ENCODE data around the gene SH3RF3. TPM values are rescaled to one million over a fixed set of nuclear protein-coding genes. Genes with fewer than 3 reads are reported as not detected.

The SH3RF3 gene
- total RNA-seq, 1 donor from 2014 or later = 7.3 TPM

DNA sequence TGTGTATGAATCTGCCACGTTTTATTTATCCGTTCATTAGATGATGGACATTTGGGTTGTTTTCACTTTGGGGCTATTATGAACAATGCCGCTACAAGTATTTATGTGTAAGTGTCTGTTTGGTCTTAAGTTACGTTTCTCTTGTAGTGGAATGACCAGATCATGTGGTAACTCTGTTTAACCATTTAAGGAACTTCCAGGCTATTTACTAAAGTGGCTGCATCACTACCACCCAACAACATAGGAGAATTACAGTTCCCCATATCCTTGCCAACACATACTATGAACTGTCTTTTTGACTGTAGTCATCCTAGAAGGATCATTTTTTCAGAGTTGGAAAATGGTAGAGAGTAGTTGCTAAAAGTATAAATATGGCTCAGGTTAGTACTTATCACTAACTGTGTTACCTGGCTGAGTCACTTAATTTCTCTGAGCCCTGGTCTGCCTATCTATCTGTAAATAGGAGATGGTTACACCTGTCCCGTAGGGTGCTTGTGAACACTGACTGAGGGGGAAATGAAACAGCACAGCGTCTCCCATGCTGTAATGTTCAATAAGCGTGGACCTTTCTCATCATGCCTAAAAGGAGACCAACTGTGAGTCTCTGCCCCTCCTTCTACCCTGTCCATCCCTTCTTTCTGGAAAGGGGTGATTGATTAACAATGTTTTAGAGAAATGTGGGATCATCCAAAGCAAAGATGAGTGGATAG, 103.1 kb downstream of the SH3RF3 start:
- peaks cover 5% of the 10 kb centered on the region for H3K4me1 Mint-ChIP-seq (ENCODE audit: low read depth, unreplicated experiment)
- DNase-seq (ENCODE audit: low read depth) (no peak), FAIRE-seq (no peak)
- no peak overlapping the region for H3K4me3 Mint-ChIP-seq (ENCODE audit: unreplicated experiment)
- no peak overlapping the region for H3K4me2 ChIP-seq (ENCODE audit: low read length)
- H3K9me3 ChIP-seq (ENCODE audit: insufficient read depth, low read depth, low read length) = no peaks in the 10 kb centered on the region
- H4K20me1 ChIP-seq (ENCODE audit: insufficient read depth, low read length) = peaks cover 55% of the 10 kb centered on the region
- peaks cover 7% of the 10 kb centered on the region for H3K36me3 Mint-ChIP-seq (ENCODE audit: low read depth, unreplicated experiment)
- H3K9ac ChIP-seq (ENCODE audit: low read length) = no peak overlapping the region
- TF ChIP-seq, protein P1, sequence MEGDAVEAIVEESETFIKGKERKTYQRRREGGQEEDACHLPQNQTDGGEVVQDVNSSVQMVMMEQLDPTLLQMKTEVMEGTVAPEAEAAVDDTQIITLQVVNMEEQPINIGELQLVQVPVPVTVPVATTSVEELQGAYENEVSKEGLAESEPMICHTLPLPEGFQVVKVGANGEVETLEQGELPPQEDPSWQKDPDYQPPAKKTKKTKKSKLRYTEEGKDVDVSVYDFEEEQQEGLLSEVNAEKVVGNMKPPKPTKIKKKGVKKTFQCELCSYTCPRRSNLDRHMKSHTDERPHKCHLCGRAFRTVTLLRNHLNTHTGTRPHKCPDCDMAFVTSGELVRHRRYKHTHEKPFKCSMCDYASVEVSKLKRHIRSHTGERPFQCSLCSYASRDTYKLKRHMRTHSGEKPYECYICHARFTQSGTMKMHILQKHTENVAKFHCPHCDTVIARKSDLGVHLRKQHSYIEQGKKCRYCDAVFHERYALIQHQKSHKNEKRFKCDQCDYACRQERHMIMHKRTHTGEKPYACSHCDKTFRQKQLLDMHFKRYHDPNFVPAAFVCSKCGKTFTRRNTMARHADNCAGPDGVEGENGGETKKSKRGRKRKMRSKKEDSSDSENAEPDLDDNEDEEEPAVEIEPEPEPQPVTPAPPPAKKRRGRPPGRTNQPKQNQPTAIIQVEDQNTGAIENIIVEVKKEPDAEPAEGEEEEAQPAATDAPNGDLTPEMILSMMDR (IDR thresholded peaks at IDR 0.05; ENCODE audit: insufficient read depth, low read depth, low read length) = no peak
- peaks cover 10% of the 10 kb centered on the region for H3K79me2 ChIP-seq (ENCODE audit: insufficient read depth, low read length)
- peaks cover 6% of the 10 kb centered on the region for H3K4me1 ChIP-seq (ENCODE audit: insufficient read depth, low read length)
- H3K9me3 Mint-ChIP-seq (ENCODE audit: unreplicated experiment) = peaks cover 10% of the 10 kb centered on the region
- H3K4me3 ChIP-seq (ENCODE audit: insufficient read depth, low read depth, low read length) = no peak overlapping the region
- H2AFZ ChIP-seq (ENCODE audit: low read depth, low read length) = no peak overlapping the region
- no peak overlapping the region for H3K27ac Mint-ChIP-seq (ENCODE audit: unreplicated experiment)
- H3K27ac ChIP-seq (ENCODE audit: low read depth, low read length) = no peak overlapping the region
- no peaks in the 10 kb centered on the region for H3K36me3 ChIP-seq (ENCODE audit: insufficient read depth, low read length)
- peaks cover 6% of the 10 kb centered on the region for H3K27me3 ChIP-seq (ENCODE audit: insufficient read depth, low read length)
- H3K27me3 Mint-ChIP-seq (ENCODE audit: low read depth, unreplicated experiment) = peaks cover 30% of the 10 kb centered on the region

DNA sequence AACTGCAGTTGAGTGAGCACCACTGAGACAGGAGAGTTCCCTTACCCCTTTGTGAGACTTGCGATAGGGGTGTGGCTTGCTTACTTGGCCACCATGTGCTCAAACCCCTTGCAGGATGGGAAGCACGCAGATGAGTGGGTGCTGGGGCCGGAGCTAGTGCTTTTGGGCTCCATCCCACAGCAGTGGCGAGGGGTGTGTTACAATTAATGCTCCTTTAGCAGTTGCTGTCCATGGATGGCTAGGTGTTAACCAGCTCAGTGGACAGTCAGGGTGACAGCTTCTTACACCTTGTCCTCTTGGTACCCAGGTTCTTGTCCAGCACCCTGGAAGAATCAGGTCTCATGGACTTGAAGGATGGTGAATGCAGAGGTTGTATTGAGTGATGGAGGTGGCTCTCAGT, 103.9 kb downstream of the SH3RF3 start:
- DNase-seq (ENCODE audit: low read depth) = no peak
- Mint-ChIP-seq H3K27ac (ENCODE audit: unreplicated experiment) (no peak overlapping the region), H3K4me1 (ENCODE audit: low read depth, unreplicated experiment) (peaks cover 5% of the 10 kb centered on the region), H3K4me3 (ENCODE audit: unreplicated experiment) (no peak overlapping the region), H3K36me3 (ENCODE audit: low read depth, unreplicated experiment) (peaks cover 5% of the 10 kb centered on the region), H3K9me3 (ENCODE audit: unreplicated experiment) (peaks cover 7% of the 10 kb centered on the region), H3K27me3 (ENCODE audit: low read depth, unreplicated experiment) (peaks cover 23% of the 10 kb centered on the region)
- H3K4me3 ChIP-seq (ENCODE audit: insufficient read depth, low read depth, low read length) = no peak overlapping the region
- TF ChIP-seq, protein P1 (IDR thresholded peaks at IDR 0.05; ENCODE audit: insufficient read depth, low read depth, low read length) = no peak
- no peak for TF ChIP-seq EZH2 (IDR thresholded peaks at IDR 0.05; ENCODE audit: insufficient read depth, low read length)
- peaks cover 48% of the 10 kb centered on the region for H4K20me1 ChIP-seq (ENCODE audit: insufficient read depth, low read length)
- peaks cover 6% of the 10 kb centered on the region for H3K27me3 ChIP-seq (ENCODE audit: insufficient read depth, low read length)
- peaks cover 6% of the 10 kb centered on the region for H3K4me1 ChIP-seq (ENCODE audit: insufficient read depth, low read length)
- no peak for FAIRE-seq
- no peak overlapping the region for H2AFZ ChIP-seq (ENCODE audit: low read depth, low read length)
- H3K9ac ChIP-seq (ENCODE audit: low read length) = no peak overlapping the region
- H3K9me3 ChIP-seq (ENCODE audit: insufficient read depth, low read depth, low read length) = no peaks in the 10 kb centered on the region
- H3K4me2 ChIP-seq (ENCODE audit: low read length) = no peak overlapping the region
- H3K36me3 ChIP-seq (ENCODE audit: insufficient read depth, low read length) = no peaks in the 10 kb centered on the region
- no peak overlapping the region for H3K27ac ChIP-seq (ENCODE audit: low read depth, low read length)
- peaks cover 8% of the 10 kb centered on the region for H3K79me2 ChIP-seq (ENCODE audit: insufficient read depth, low read length)

DNA sequence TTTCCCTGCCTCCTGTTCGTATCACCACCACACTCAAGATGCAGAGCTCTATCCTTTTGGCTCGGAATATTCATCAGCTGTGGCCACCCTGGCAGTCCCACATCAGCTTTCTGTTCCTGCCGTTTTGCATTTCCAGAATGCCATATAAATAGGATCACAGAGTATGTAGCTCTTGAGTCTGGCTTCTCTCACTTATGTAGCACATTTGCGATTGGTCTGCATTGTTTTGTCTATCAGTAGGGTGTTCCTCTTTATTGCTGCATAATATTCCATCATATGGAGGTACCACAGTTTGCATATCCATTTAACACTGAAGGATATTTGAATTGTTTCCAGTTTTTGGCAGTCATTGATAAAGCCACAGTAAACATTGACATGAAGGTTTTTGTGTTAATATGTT, 104.6 kb downstream of the SH3RF3 start:
- H4K20me1 ChIP-seq (ENCODE audit: insufficient read depth, low read length) = peaks cover 41% of the 10 kb centered on the region
- FAIRE-seq = no peak
- no peak overlapping the region for H3K4me3 ChIP-seq (ENCODE audit: insufficient read depth, low read depth, low read length)
- H3K79me2 ChIP-seq (ENCODE audit: insufficient read depth, low read length) = peaks cover 7% of the 10 kb centered on the region
- H3K4me2 ChIP-seq (ENCODE audit: low read length) = no peak overlapping the region
- H3K27me3 ChIP-seq (ENCODE audit: insufficient read depth, low read length) = peaks cover 6% of the 10 kb centered on the region
- H3K36me3 ChIP-seq (ENCODE audit: insufficient read depth, low read length) = no peaks in the 10 kb centered on the region
- H3K4me1 ChIP-seq (ENCODE audit: insufficient read depth, low read length) = peaks cover 10% of the 10 kb centered on the region
- Mint-ChIP-seq H3K27me3 (ENCODE audit: low read depth, unreplicated experiment) (peaks cover 19% of the 10 kb centered on the region), H3K9me3 (ENCODE audit: unreplicated experiment) (peaks cover 4% of the 10 kb centered on the region), H3K36me3 (ENCODE audit: low read depth, unreplicated experiment) (peaks cover 5% of the 10 kb centered on the region), H3K27ac (ENCODE audit: unreplicated experiment) (no peak overlapping the region), H3K4me1 (ENCODE audit: low read depth, unreplicated experiment) (peaks cover 5% of the 10 kb centered on the region), H3K4me3 (ENCODE audit: unreplicated experiment) (no peak overlapping the region)
- H3K9ac ChIP-seq (ENCODE audit: low read length) = no peak overlapping the region
- TF ChIP-seq, protein P1 (IDR thresholded peaks at IDR 0.05; ENCODE audit: insufficient read depth, low read depth, low read length) = no peak
- no peak for TF ChIP-seq EZH2 (IDR thresholded peaks at IDR 0.05; ENCODE audit: insufficient read depth, low read length)
- no peaks in the 10 kb centered on the region for H3K9me3 ChIP-seq (ENCODE audit: insufficient read depth, low read depth, low read length)
- DNase-seq (ENCODE audit: low read depth) = no peak
- no peak overlapping the region for H3K27ac ChIP-seq (ENCODE audit: low read depth, low read length)
- no peak overlapping the region for H2AFZ ChIP-seq (ENCODE audit: low read depth, low read length)
